H1 (cell line): ENCODE measurements around the gene ELFN2. TPM values are rescaled to one million over a fixed set of nuclear protein-coding genes. Genes with fewer than 3 reads are reported as not detected.
"Not testable (repeated sequence)": the region's sequence is repeated elsewhere in the genome, so short reads cannot be mapped to it uniquely, and the experiment has no call there.

Source experiments
- CTCF ChIA-PET: fragments of 300-600 bp; sonication (Branson Sonifier 250); formaldehyde crosslinking; loops from one replicate; lab custom pipeline; 2021; ENCODE audit not compliant: partially characterized antibody; lab: Charles Lee
- POLR2A ChIA-PET: fragments of 300-600 bp; sonication (Branson Sonifier 250); formaldehyde crosslinking; loops from one replicate; lab custom pipeline; 2021; ENCODE audit warnings: inconsistent platforms; ENCODE audit not compliant: partially characterized antibody; lab: Charles Lee
- DNase-seq, 2 experiments: peaks; one replicate each; pipeline versions ENCODE4 v3.0.0 to v3.0.0-alpha.2; 2010 to 2022; ENCODE audit warnings: low spot score in 2 of 2, low read depth in 1 of 2, mixed read lengths in 1 of 2
- FAIRE-seq: peaks from 2 replicates; lab custom pipeline; 2011; peaks lifted over from hg19 to GRCh38; lab: Jason Lieb, UNC
- H2AFZ ChIP-seq: 2 replicates; pipeline ENCODE4 v1.8.1; 2012; ENCODE audit warnings: low read length, inconsistent platforms
- H2AK5ac ChIP-seq: 2 replicates; pipeline ENCODE4 v1.6.1; 2013; ENCODE audit warnings: low read depth, low read length
- H2BK120ac ChIP-seq: replicated peaks from 2 replicates; pipeline ENCODE3; 2013; ENCODE audit warnings: low read depth, low read length, inconsistent platforms
- H2BK12ac ChIP-seq: 2 replicates; pipeline ENCODE4 v1.6.1; 2013; ENCODE audit warnings: low read depth, low read length
- H2BK15ac ChIP-seq: 2 replicates; pipeline ENCODE4 v1.6.1; 2013; ENCODE audit warnings: low read length
- H2BK20ac ChIP-seq: 2 replicates; pipeline ENCODE4 v1.6.1; 2013; ENCODE audit warnings: low read length
- H2BK5ac ChIP-seq: 2 replicates; pipeline ENCODE4 v1.6.1; 2013; ENCODE audit warnings: low read depth, low read length
- H3K14ac ChIP-seq: 2 replicates; pipeline ENCODE4 v1.6.1; 2013; ENCODE audit warnings: inconsistent platforms; ENCODE audit not compliant: insufficient read length
- H3K18ac ChIP-seq: 2 replicates; pipeline ENCODE4 v1.6.1; 2013; ENCODE audit warnings: low read length; ENCODE audit errors: extremely low read depth
- H3K23ac ChIP-seq: 2 replicates; pipeline ENCODE4 v1.6.1; 2013; ENCODE audit warnings: inconsistent platforms; ENCODE audit not compliant: insufficient read length
- H3K23me2 ChIP-seq: 2 replicates; pipeline ENCODE4 v1.6.1; 2013; ENCODE audit warnings: low read depth, low read length
- H3K27ac ChIP-seq: 2 replicates; pipeline ENCODE4 v1.6.1; 2011; ENCODE audit warnings: low read depth, low read length, inconsistent platforms
- H3K27me3 ChIP-seq, 4 experiments: replicated peaks in 1 of 4; 1 replicate in 1 of 4; 2 replicates in 3 of 4; pipeline versions ENCODE4 v1.6.1 to v1.8.1; 2011 to 2013; ENCODE audit warnings: low read length in 3 of 4, mild to moderate bottlenecking in 3 of 4, inconsistent platforms in 2 of 4, mixed read lengths in 2 of 4, moderate library complexity in 1 of 4; ENCODE audit not compliant: control insufficient read depth in 3 of 4, insufficient read depth in 3 of 4; ENCODE audit errors: extremely low read depth in 1 of 4
- H3K36me3 ChIP-seq, 4 experiments: 2 replicates each; pipeline versions ENCODE4 v1.6.1 to v1.8.1; 2011 to 2013; ENCODE audit warnings: mild to moderate bottlenecking in 4 of 4, low read length in 3 of 4, moderate library complexity in 2 of 4, control low read depth in 1 of 4, inconsistent platforms in 1 of 4; ENCODE audit not compliant: insufficient read depth in 4 of 4, control insufficient read depth in 2 of 4
- H3K4ac ChIP-seq: replicated peaks from 2 replicates; pipeline ENCODE3; 2013; ENCODE audit warnings: low read length, low read depth, mixed read lengths, inconsistent platforms; ENCODE audit not compliant: insufficient read length
- H3K4me1 ChIP-seq, 4 experiments: replicated peaks in 1 of 4; 1 replicate in 1 of 4; 2 replicates in 3 of 4; pipeline versions ENCODE4 v1.6.1 to v1.8.1; 2011 to 2013; ENCODE audit warnings: low read length in 3 of 4, inconsistent platforms in 2 of 4, mixed read lengths in 1 of 4; ENCODE audit not compliant: insufficient read depth in 4 of 4, control insufficient read depth in 3 of 4
- H3K4me2 ChIP-seq, 2 experiments: 2 replicates each; pipeline versions ENCODE4 v1.6.1 to v1.8.1; 2011 to 2013; ENCODE audit warnings: low read depth in 2 of 2, low read length in 2 of 2, control low read depth in 1 of 2, inconsistent platforms in 1 of 2, mild to moderate bottlenecking in 1 of 2; ENCODE audit not compliant: insufficient read depth in 1 of 2
- H3K4me3 ChIP-seq, 4 experiments: fragments of 200-600, 300-600 bp in 1 of 4; sonication (generic), shearing (Covaris generic), sonication (Bioruptor Twin) in 1 of 4; 2 replicates each; pipeline versions ENCODE4 v1.5.1 to v1.8.1; 2011 to 2016; ENCODE audit warnings: low read length in 4 of 4, low read depth in 3 of 4, control low read depth in 2 of 4, inconsistent platforms in 2 of 4, mild to moderate bottlenecking in 2 of 4, mixed read lengths in 1 of 4, moderate library complexity in 1 of 4; ENCODE audit not compliant: insufficient read depth in 2 of 4; ENCODE audit errors: extremely low read depth in 1 of 4
- H3K56ac ChIP-seq: replicated peaks from 2 replicates; pipeline ENCODE3; 2013; ENCODE audit warnings: low read depth, mild to moderate bottlenecking, mixed read lengths, low read length, inconsistent platforms; ENCODE audit not compliant: insufficient read length
- H3K79me1 ChIP-seq: 2 replicates; pipeline ENCODE4 v1.6.1; 2013; ENCODE audit warnings: low read depth, low read length, control low read depth
- H3K79me2 ChIP-seq, 2 experiments: 2 replicates each; pipeline versions ENCODE4 v1.6.1 to v1.8.1; 2012 to 2013; ENCODE audit warnings: low read length in 2 of 2, mild to moderate bottlenecking in 2 of 2, inconsistent platforms in 1 of 2; ENCODE audit not compliant: insufficient read depth in 2 of 2, control insufficient read depth in 1 of 2
- H3K9ac ChIP-seq, 4 experiments: replicated peaks in 1 of 4; 1 replicate in 1 of 4; 2 replicates in 3 of 4; pipeline versions ENCODE4 v1.6.1 to v1.8.1; 2011 to 2013; ENCODE audit warnings: low read depth in 3 of 4, low read length in 3 of 4, control low read depth in 2 of 4, mild to moderate bottlenecking in 2 of 4, moderate library complexity in 2 of 4, inconsistent platforms in 1 of 4; ENCODE audit errors: extremely low read depth in 1 of 4
- H3K9me3 ChIP-seq, 2 experiments: 2 replicates each; pipeline versions ENCODE4 v1.6.1 to v1.8.1; 2012 to 2013; ENCODE audit warnings: mild to moderate bottlenecking in 2 of 2, moderate library complexity in 2 of 2, control low read depth in 1 of 2, inconsistent platforms in 1 of 2, low read depth in 1 of 2, low read length in 1 of 2, mixed read lengths in 1 of 2; ENCODE audit not compliant: insufficient read depth in 2 of 2
- H4K20me1 ChIP-seq, 2 experiments: replicated peaks in 1 of 2; 2 replicates each; pipeline versions ENCODE3 to v1.8.1; 2011 to 2013; ENCODE audit warnings: inconsistent platforms in 2 of 2, low read length in 2 of 2, mild to moderate bottlenecking in 1 of 2; ENCODE audit not compliant: insufficient read depth in 2 of 2, control insufficient read depth in 1 of 2
- H4K5ac ChIP-seq: 2 replicates; pipeline ENCODE4 v1.6.1; 2013; ENCODE audit warnings: low read length, low read depth, mixed read lengths, inconsistent platforms; ENCODE audit not compliant: insufficient read length
- H4K8ac ChIP-seq: 2 replicates; pipeline ENCODE4 v1.8.0; 2013; ENCODE audit warnings: mild to moderate bottlenecking, moderate library complexity, low read length, inconsistent platforms; ENCODE audit not compliant: insufficient read depth; ENCODE audit errors: extremely low read depth
- H4K91ac ChIP-seq: replicated peaks from 2 replicates; pipeline ENCODE3; 2013; ENCODE audit warnings: low read length, mixed read lengths, inconsistent platforms; ENCODE audit not compliant: insufficient read length
- EP300 ChIP-seq, 2 experiments: IDR thresholded peaks; 1 replicate in 1 of 2; 2 replicates in 1 of 2; pipeline ENCODE4 v1.6.1; 2011 to 2012; ENCODE audit warnings: low read depth in 2 of 2, low read length in 2 of 2, mild to moderate bottlenecking in 2 of 2, borderline replicate concordance in 1 of 2, inconsistent platforms in 1 of 2, moderate library complexity in 1 of 2
- JUN ChIP-seq: IDR thresholded peaks from 2 replicates; pipeline ENCODE4 v1.6.1; 2011; ENCODE audit warnings: low read depth, mild to moderate bottlenecking, improper control_type of control experiment, low read length
- KDM1A ChIP-seq: fragments of 200-600, 300-600 bp; sonication (generic); IDR thresholded peaks from 2 replicates; pipeline ENCODE4 v1.7.1; 2016; ENCODE audit warnings: mild to moderate bottlenecking, low read length, borderline replicate concordance
- NRF1 ChIP-seq: IDR thresholded peaks from 2 replicates; pipeline ENCODE4 v1.6.1; 2011; ENCODE audit warnings: mild to moderate bottlenecking, low read depth, low read length, improper control_type of control experiment
- POU5F1 ChIP-seq: IDR thresholded peaks from 2 replicates; pipeline ENCODE4 v1.6.1; 2011; ENCODE audit warnings: low read depth, mild to moderate bottlenecking, low read length, moderate library complexity
- RBBP5 ChIP-seq: IDR thresholded peaks from 2 replicates; pipeline ENCODE4 v1.7.1; 2012; ENCODE audit warnings: low read depth, mild to moderate bottlenecking, inconsistent platforms, low read length, moderate library complexity, borderline replicate concordance
- ZNF274 ChIP-seq: IDR thresholded peaks from 2 replicates; pipeline ENCODE4 v1.7.0; 2012; ENCODE audit warnings: low read length, borderline replicate concordance; ENCODE audit errors: extremely low read depth
- WGBS, 2 experiments: shearing (Covaris generic) in 1 of 2; methylation state at CpG; one replicate each; pipeline versions ENCODE4 v1.1.6 to v1.1.7; 2013 to 2015; ENCODE audit warnings: low lambda C conversion rate in 2 of 2, mixed read lengths in 2 of 2, inconsistent platforms in 1 of 2, low coverage in 1 of 2, missing lambda C conversion rate in 1 of 2; ENCODE audit not compliant: insufficient replicate concordance in 2 of 2, insufficient coverage in 1 of 2, insufficient read length in 1 of 2; ENCODE audit errors: extremely low coverage in 1 of 2, missing lambda C conversion rate in 1 of 2; 5-methylcytosine and 5-hydroxymethylcytosine counted together
- polyA plus RNA-seq, 7 experiments: library from polyadenylated mRNA; depleted of rRNA in 3 of 7; stranded (reverse) in 5 of 7; unstranded in 2 of 7; fragments of >200 nt in 5 of 7; fragments of 200-250 nt in 2 of 7; gene quantifications; 1 replicate in 5 of 7; 2 replicates in 1 of 7; 4 replicates in 1 of 7; pipeline versions ENCODE4 v1.2.1 to v1.2.3, GENCODE V29; 2011 to 2013; ENCODE audit warnings: missing spikeins in 2 of 7, mixed read lengths in 2 of 7
- total RNA-seq: library from RNA; stranded (reverse); fragmentation: NEBNext Ultra II Directional; extraction: Animal tissue kit (Norgen Biotek cat#: 25700); gene quantifications from 2 replicates; pipeline ENCODE4 v1.2.1, GENCODE V29; 2021
- TF ChIP-seq, protein P1 (sequence below): IDR thresholded peaks from 2 replicates; pipeline ENCODE4 v1.6.1; 2012; ENCODE audit warnings: inconsistent platforms

Gene ELFN2
- total and polyA plus RNA-seq, 2 of the 8 experiments (the other 6 are each of a cell fraction or from before 2014, with no cell fraction given), result 0.63 to 0.88 TPM

DNA sequence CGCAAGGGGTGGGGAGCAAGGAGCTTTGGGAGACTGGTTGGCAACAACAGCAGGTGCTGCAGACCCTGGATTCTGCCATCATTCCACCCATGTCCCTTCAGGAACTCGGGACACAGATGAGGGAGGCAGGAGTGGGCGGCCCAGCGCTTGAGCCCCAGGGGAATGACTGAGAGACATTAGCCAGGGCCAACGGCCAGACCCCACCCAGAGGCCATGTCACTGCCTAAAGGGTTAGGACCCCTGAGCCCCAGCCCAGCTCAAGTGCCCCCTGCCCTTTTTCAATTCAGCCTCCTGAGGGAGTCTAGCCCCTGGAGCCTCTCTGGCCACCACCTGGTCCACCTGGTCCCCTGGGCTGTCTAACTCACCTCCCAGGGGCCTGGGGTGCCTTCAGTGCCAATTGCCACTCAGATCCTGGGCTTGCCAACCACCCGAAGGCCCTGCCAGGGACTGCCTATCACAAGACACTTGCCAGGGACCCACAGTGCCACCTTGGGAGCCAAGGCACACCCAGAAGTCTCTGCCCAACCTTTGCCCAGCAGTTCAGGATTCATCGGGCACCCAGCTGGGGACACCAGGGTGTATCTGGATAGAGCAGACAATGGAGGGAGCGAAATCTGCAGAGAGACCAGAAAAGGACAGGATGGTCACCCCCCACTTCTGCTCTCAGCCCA is 42.3 kb upstream of the ELFN2 start (continued):
- TF ChIP-seq RBBP5 (no peak), KDM1A (no peak), JUN (no peak), EP300 (IDR thresholded peaks at IDR 0.05; ENCODE audit: borderline replicate concordance in 1 of 2, low read depth in 2 of 2, low read length in 2 of 2) (no peak), ZNF274 (no peak), NRF1 (no peak), POU5F1 (no peak)
- TF ChIP-seq, protein P1, sequence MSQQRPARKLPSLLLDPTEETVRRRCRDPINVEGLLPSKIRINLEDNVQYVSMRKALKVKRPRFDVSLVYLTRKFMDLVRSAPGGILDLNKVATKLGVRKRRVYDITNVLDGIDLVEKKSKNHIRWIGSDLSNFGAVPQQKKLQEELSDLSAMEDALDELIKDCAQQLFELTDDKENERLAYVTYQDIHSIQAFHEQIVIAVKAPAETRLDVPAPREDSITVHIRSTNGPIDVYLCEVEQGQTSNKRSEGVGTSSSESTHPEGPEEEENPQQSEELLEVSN, result no peak
- TF ChIP-seq, all 59 proteins: peak for 0

DNA sequence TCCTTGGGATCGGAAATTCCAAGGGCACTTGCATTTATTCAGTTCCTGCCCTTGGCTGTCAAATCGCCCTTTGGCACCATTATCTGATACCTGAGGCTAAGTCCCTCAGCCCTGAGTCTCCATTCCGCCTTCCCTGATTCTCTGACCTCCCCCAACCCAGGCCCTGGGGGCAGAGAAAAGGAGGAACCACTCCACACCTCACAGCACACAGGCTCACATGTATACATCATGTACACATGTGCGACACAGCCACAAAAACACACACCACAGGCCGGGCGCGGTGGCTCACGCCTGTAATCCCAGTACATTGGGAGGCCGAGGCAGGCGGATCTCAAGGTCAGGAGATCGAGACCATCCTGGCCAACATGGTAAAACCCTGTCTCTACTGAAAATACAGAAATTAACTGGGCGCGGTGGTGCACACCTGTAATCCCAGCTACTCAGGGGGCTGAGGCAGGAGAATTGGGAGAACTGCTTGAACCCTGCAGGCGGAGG is 41.0 kb upstream of the ELFN2 start:
- H3K9me3 ChIP-seq, H4K5ac ChIP-seq, H3K4me1 ChIP-seq, H4K20me1 ChIP-seq, H2BK120ac ChIP-seq, H2AFZ ChIP-seq, H3K56ac ChIP-seq, H2AK5ac ChIP-seq, H2BK20ac ChIP-seq, H2BK5ac ChIP-seq, H3K4me3 ChIP-seq, H3K36me3 ChIP-seq, H3K23me2 ChIP-seq, H3K4me2 ChIP-seq, DNase-seq, H3K27me3 ChIP-seq, H3K9ac ChIP-seq, H4K91ac ChIP-seq, H3K18ac ChIP-seq, H3K79me2 ChIP-seq, H4K8ac ChIP-seq, H3K23ac ChIP-seq, POLR2A ChIA-PET, H3K4ac ChIP-seq, H2BK15ac ChIP-seq, H3K14ac ChIP-seq, H2BK12ac ChIP-seq, FAIRE-seq, H3K79me1 ChIP-seq, H3K27ac ChIP-seq: not testable (repeated sequence)
- 87% methylated on average over 14 of the region's 14 CpGs; no CpG with 5 or more reads in 1 of the 2 experiments for WGBS, 2 experiments
- CTCF ChIA-PET, result interaction anchor here (0.6 to 14.2 kb wide), 3 partner anchors 22 to 176 kb away, joined by 3 to 312 read pairs (median 3); partner anchors contain the start of gene MFNG
